ENCODE data around the gene RMC1. TPM values are rescaled to one million over a fixed set of nuclear protein-coding genes. Genes with fewer than 3 reads are reported as not detected.
"Not testable (repeated sequence)": the region's sequence is repeated elsewhere in the genome, so short reads cannot be mapped to it uniquely, and the experiment has no call there.

The RMC1 gene
- total RNA-seq, 1 donor from 2014 or later, result 28.5 TPM

DNA sequence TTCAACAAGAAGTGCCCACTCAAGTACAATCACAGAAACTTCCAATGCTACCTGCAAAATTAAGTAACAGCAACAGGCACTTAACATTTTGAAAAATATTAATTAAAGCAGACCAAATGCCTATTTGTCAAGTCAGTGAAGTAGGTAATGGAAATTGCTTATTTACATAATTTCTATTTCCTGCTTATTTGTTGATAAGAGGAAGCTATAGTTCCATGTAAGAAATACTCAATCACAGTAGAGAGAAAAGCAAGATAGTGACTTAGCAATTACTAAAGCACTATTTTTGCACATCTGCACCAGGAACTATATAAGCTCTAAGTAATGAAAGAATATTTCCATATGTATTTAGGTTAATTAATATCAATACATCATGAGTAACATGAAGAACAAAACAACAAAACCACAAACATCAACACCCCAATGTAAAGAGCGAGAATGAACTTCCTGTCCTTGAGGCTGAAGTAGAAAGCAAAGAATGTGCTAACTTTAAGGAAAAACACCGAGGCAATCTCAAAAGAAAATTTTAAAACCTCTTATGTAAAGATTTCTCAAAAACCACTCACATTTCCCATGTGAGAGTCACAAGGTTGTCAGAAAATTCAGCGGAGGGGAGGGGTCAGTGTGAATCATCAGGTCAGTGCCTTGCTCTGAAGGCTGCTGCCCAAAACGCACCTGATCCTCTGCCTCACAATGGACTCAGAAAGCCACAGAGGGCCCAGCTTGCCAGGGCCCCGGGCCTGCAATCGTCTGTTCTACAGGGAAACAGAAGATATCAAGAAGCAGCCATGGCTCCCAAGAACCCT lies 70.5 kb downstream of the RMC1 start:
- no peak overlapping the region for H3K4me3 Mint-ChIP-seq (ENCODE audit: low read depth)
- H3K9me3 Mint-ChIP-seq (ENCODE audit: low read depth), result no peaks in the 10 kb centered on the region
- peaks cover 6% of the 10 kb centered on the region for H3K4me1 Mint-ChIP-seq (ENCODE audit: low read depth)
- TF ChIP-seq, protein P1, sequence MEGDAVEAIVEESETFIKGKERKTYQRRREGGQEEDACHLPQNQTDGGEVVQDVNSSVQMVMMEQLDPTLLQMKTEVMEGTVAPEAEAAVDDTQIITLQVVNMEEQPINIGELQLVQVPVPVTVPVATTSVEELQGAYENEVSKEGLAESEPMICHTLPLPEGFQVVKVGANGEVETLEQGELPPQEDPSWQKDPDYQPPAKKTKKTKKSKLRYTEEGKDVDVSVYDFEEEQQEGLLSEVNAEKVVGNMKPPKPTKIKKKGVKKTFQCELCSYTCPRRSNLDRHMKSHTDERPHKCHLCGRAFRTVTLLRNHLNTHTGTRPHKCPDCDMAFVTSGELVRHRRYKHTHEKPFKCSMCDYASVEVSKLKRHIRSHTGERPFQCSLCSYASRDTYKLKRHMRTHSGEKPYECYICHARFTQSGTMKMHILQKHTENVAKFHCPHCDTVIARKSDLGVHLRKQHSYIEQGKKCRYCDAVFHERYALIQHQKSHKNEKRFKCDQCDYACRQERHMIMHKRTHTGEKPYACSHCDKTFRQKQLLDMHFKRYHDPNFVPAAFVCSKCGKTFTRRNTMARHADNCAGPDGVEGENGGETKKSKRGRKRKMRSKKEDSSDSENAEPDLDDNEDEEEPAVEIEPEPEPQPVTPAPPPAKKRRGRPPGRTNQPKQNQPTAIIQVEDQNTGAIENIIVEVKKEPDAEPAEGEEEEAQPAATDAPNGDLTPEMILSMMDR (IDR thresholded peaks at IDR 0.05; ENCODE audit: unreplicated experiment), result no peak
- no peak overlapping the region for H3K27ac Mint-ChIP-seq
- no peaks in the 10 kb centered on the region for H3K27me3 Mint-ChIP-seq
- DNase-seq (ENCODE audit: low spot score, unreplicated experiment), result no peak
- peaks cover 16% of the 10 kb centered on the region for H3K36me3 Mint-ChIP-seq (ENCODE audit: insufficient read depth)

DNA sequence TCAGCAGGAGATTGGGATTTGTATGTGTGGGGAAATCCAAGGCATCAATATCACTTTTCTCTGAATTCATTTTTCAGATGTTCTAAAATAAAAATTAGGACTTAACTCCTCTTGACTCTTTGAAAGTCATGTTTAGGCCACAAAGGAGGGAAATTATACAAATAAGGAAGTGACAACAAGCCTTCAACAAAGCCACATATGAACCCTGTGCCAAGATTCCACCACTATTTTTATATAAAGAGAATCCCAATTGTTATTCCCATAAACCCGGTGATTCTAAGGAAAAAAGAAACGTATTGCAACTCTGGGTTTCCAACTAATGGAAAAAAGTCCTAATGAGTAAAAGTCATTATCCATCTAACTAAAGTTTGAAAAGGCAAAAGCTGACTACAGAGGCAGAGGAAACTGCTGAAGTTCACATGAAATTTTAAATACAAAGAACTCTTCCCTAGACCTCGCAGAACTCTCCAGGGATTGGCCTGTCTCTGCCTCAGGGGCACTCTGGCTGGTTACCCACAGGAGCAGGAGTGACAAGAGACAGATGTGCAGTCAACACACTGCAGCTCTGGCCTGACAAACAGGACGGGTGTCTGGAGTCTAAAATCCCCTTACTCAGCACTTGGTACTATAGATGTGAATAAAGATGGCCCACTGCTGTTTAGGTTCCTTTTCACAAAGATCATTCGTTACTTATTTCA lies 71.4 kb downstream of the RMC1 start:
- peak overlapping the region; percentile 49 for H3K27ac Mint-ChIP-seq
- H3K4me3 Mint-ChIP-seq (ENCODE audit: low read depth), result no peak overlapping the region
- peaks cover 12% of the 10 kb centered on the region for H3K36me3 Mint-ChIP-seq (ENCODE audit: insufficient read depth)
- H3K27me3 Mint-ChIP-seq, result no peaks in the 10 kb centered on the region
- TF ChIP-seq, protein P1 (IDR thresholded peaks at IDR 0.05; ENCODE audit: unreplicated experiment), result no peak
- DNase-seq (ENCODE audit: low spot score, unreplicated experiment), result no peak
- H3K9me3 Mint-ChIP-seq (ENCODE audit: low read depth), result no peaks in the 10 kb centered on the region
- H3K4me1 Mint-ChIP-seq (ENCODE audit: low read depth), result peaks cover 5% of the 10 kb centered on the region

DNA sequence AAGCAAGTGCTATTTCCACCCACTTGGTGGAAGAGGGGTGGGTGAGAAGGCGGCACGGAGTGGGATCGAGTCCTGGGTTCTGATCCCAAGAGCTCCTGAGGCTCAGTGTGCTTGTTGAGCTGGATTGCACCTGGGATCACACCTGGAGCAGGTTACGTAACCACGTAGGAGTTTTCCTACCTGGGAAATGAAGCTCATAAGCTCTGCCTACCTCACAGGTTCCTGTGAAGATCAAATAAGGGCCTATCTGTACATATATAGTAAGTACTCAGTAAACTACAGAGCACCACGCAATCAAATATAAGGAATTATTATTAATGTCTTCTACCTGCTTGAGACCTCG lies 72.0 kb downstream of the RMC1 start:
- no peak overlapping the region for H3K27ac Mint-ChIP-seq
- TF ChIP-seq, protein P1 (IDR thresholded peaks at IDR 0.05; ENCODE audit: unreplicated experiment), result no peak
- no peaks in the 10 kb centered on the region for H3K9me3 Mint-ChIP-seq (ENCODE audit: low read depth)
- peaks cover 8% of the 10 kb centered on the region for H3K4me1 Mint-ChIP-seq (ENCODE audit: low read depth)
- no peak overlapping the region for H3K4me3 Mint-ChIP-seq (ENCODE audit: low read depth)
- DNase-seq (ENCODE audit: low spot score, unreplicated experiment), result no peak
- H3K36me3 Mint-ChIP-seq (ENCODE audit: insufficient read depth), result peaks cover 12% of the 10 kb centered on the region
- no peaks in the 10 kb centered on the region for H3K27me3 Mint-ChIP-seq

DNA sequence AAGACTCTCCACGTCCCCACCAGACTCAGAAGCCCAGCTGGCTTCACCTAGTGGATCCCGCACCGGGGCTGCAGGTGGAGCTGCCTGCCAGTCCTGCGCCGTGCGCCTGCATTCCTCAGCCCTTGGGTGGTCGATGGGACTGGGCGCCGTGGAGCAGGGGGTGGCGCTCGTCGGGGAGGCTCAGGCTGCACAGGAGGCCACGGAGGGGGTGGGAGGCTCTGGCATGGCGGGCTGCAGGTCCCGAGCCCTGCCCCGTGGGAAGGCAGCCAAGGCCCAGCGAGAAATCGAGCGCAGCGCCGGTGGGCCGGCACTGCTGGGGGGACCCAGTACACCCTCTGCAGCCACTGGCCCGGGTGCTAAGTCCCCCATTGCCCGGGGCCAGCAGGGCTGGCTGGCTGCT lies 74.2 kb downstream of the RMC1 start:
- not testable (repeated sequence) for H3K9me3 Mint-ChIP-seq (ENCODE audit: low read depth); DNase-seq (ENCODE audit: low spot score, unreplicated experiment); H3K27me3 Mint-ChIP-seq; H3K4me1 Mint-ChIP-seq (ENCODE audit: low read depth); H3K27ac Mint-ChIP-seq; H3K4me3 Mint-ChIP-seq (ENCODE audit: low read depth)
- peaks cover 11% of the 10 kb centered on the region for H3K36me3 Mint-ChIP-seq (ENCODE audit: insufficient read depth)

DNA sequence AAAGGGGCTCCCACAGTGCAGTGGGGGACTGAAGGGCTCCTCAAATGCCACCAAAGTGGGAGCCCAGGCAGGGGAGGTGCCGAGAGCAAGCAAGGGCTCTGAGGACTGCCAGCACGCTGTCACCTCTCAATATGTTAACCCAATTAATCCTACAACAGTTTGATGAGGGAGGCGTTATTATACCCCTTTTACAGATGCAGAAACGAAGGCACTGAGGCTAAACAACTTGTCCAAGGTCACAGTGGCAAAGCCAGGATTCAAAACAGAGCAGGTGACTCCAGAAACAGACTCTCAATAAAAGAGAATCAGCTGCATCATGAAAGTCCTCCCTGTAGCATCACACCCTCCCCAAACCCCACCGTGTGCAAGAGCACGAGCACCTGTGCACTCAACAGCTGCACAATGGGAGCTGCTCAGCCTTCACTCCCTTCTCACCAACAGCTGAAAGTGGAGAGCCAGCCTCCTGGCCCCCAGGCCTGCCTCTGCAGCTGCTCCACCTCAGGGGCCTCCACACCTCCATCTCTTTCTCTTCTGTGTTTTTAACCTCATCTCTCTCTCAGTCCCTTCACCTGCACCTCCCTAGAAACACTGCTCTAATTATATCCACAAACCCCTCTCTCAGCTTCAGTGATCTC lies 74.9 kb downstream of the RMC1 start:
- no peak overlapping the region for H3K27ac Mint-ChIP-seq
- DNase-seq (ENCODE audit: low spot score, unreplicated experiment), result no peak
- peaks cover 11% of the 10 kb centered on the region for H3K36me3 Mint-ChIP-seq (ENCODE audit: insufficient read depth)
- H3K4me1 Mint-ChIP-seq (ENCODE audit: low read depth), result peaks cover 10% of the 10 kb centered on the region
- no peak overlapping the region for H3K4me3 Mint-ChIP-seq (ENCODE audit: low read depth)
- no peaks in the 10 kb centered on the region for H3K27me3 Mint-ChIP-seq
- TF ChIP-seq, protein P1 (IDR thresholded peaks at IDR 0.05; ENCODE audit: unreplicated experiment), result no peak
- H3K9me3 Mint-ChIP-seq (ENCODE audit: low read depth), result no peaks in the 10 kb centered on the region
